GM15510 (cell line): Measurements from ENCODE around the gene SAV1.

Experiments
- POLR2A ChIP-seq: IDR thresholded peaks from 3 replicates; pipeline ENCODE4 v1.6.1; 2011; ENCODE audit warnings: borderline replicate concordance; ENCODE audit not compliant: insufficient read length; ENCODE audit errors: extremely low read depth

The SAV1 gene

GRCh38 chr14:50667996-50668825 lies at the start of gene SAV1:
SAV1 (minus strand) TSS chr14:50668306; CDS start chr14:50667967, 339 bp downstream.
- peak; percentile 87 for TF ChIP-seq POLR2A

- TF ChIP-seq POLR2A = no peak
Measured at GRCh38 chr14:50717811-50718210, 49.7 kb upstream of the SAV1 start.

GRCh38 chr14:50714450-50715073 lies 46.5 kb upstream of the SAV1 start:
- no peak for TF ChIP-seq POLR2A

- TF ChIP-seq POLR2A = no peak
Measured at GRCh38 chr14:50711043-50711442, 42.9 kb upstream of the SAV1 start.

- no peak for TF ChIP-seq POLR2A
Measured at GRCh38 chr14:50705026-50705593, 37.0 kb upstream of the SAV1 start.

- no peak for TF ChIP-seq POLR2A
Measured at GRCh38 chr14:50704454-50705010, 36.4 kb upstream of the SAV1 start.

GRCh38 chr14:50697659-50698290 lies 29.7 kb upstream of the SAV1 start:
- TF ChIP-seq POLR2A = no peak

GRCh38 chr14:50688875-50689274 lies 20.8 kb upstream of the SAV1 start:
- no peak for TF ChIP-seq POLR2A

- no peak for TF ChIP-seq POLR2A
Measured at GRCh38 chr14:50679674-50680073, 11.6 kb upstream of the SAV1 start.

GRCh38 chr14:50678163-50678562 lies 10.1 kb upstream of the SAV1 start:
- TF ChIP-seq POLR2A = no peak

GRCh38 chr14:50677527-50678063 lies 9.5 kb upstream of the SAV1 start:
- no peak for TF ChIP-seq POLR2A

GRCh38 chr14:50676814-50677516 lies 8.9 kb upstream of the SAV1 start:
- no peak for TF ChIP-seq POLR2A

GRCh38 chr14:50675597-50675996 lies 7.5 kb upstream of the SAV1 start:
- TF ChIP-seq POLR2A = no peak

- no peak for TF ChIP-seq POLR2A
Measured at GRCh38 chr14:50670866-50671256, 2.8 kb upstream of the SAV1 start.

- TF ChIP-seq POLR2A = no peak
Measured at GRCh38 chr14:50670196-50670865, 2.2 kb upstream of the SAV1 start.
